Gastroesophageal sphincter (tissue), 4 donors: ENCODE measurements around the gene ZCCHC14. TPM values are rescaled to one million over a fixed set of nuclear protein-coding genes. Genes with fewer than 3 reads are reported as not detected.
"Not testable (repeated sequence)": the region's sequence is repeated elsewhere in the genome, so short reads cannot be mapped to it uniquely, and the experiment has no call there.

ENCODE experiments used
- ATAC-seq: fragments of 150-250 bp; one replicate; pipeline ENCODE4 v1.9.1; 2016; ENCODE audit warnings: mild to moderate bottlenecking, moderate library complexity
- H3K27ac ChIP-seq, 4 donors: fragments of 200-600 bp; sonication (generic) in 3 of 4; 1 replicate in 3 of 4; 2 replicates in 1 of 4; pipeline ENCODE4 v1.5.1; 2016 to 2019
- H3K27me3 ChIP-seq: fragments of 200-600 bp; sonication (generic); one replicate; pipeline ENCODE4 v1.5.1; 2019
- H3K36me3 ChIP-seq, 2 donors: fragments of 200-600 bp; sonication (generic); one replicate each; pipeline ENCODE4 v1.5.1; 2019; ENCODE audit warnings: control low read depth in 1 of 2
- H3K4me1 ChIP-seq, 3 donors: fragments of 200-600 bp; sonication (generic); 1 replicate in 2 of 3; 2 replicates in 1 of 3; pipeline ENCODE4 v1.5.1; 2016 to 2019; ENCODE audit warnings: control low read depth in 2 of 3
- H3K4me3 ChIP-seq, 2 donors: fragments of 200-600 bp; sonication (generic); one replicate each; pipeline ENCODE4 v1.5.1; 2019; ENCODE audit warnings: mild to moderate bottlenecking in 1 of 2, moderate library complexity in 1 of 2
- H3K9me3 ChIP-seq, 3 donors: fragments of 200-600 bp; sonication (generic); one replicate each; pipeline ENCODE4 v1.5.1; 2017 to 2019; ENCODE audit warnings: control low read depth in 2 of 3
- CTCF ChIP-seq, 4 experiments: fragments of 200-600 bp in 2 of 4; fragments of 450-650 bp in 2 of 4; sonication (generic) in 1 of 4; IDR thresholded peaks; one replicate each; pipeline ENCODE4 v1.5.1; 2017 to 2019; ENCODE audit warnings: antibody characterized with exemption in 4 of 4, mild to moderate bottlenecking in 2 of 4, moderate library complexity in 2 of 4
- EP300 ChIP-seq: sonication (generic); formaldehyde crosslinking; IDR thresholded peaks from one replicate; pipeline ENCODE4 v1.6.1; 2017; ENCODE audit warnings: antibody characterized with exemption, mild to moderate bottlenecking
- POLR2A ChIP-seq, 2 donors: fragments of 450-650 bp; IDR thresholded peaks; one replicate each; pipeline ENCODE4 v1.6.1; 2017; ENCODE audit warnings: antibody characterized with exemption in 2 of 2, mild to moderate bottlenecking in 2 of 2, moderate library complexity in 1 of 2
- POLR2AphosphoS5 ChIP-seq: sonication (generic); formaldehyde crosslinking; IDR thresholded peaks from one replicate; pipeline ENCODE4 v1.6.1; 2017; ENCODE audit warnings: antibody characterized with exemption
- WGBS, 2 donors: methylation state at CpG; one replicate each; pipeline ENCODE4 v1.1.5; 2018; ENCODE audit warnings: low coverage in 1 of 2; 5-methylcytosine and 5-hydroxymethylcytosine counted together
- total RNA-seq, 4 donors: library from RNA; depleted of rRNA; stranded (reverse); fragments of >200 nt; gene quantifications; one replicate each; pipeline ENCODE4 v1.1.0, GENCODE V29; 2016

ZCCHC14 gene
- total RNA-seq, 4 donors from 2014 or later: 15.5 to 24.9 (median 19.9) TPM

- WGBS, 2 donors: no CpG with 5 or more reads among the region's 113 CpGs
- Histone ChIP-seq H3K9me3 (no peaks in the 10 kb centered on the region), H3K4me3 (peak within 1 kb of the TSS; percentile 92), H3K4me1 (peaks cover 5 to 71% (median 25%) of the 10 kb centered on the region in 3 donors), H3K27me3 (no peaks in the 10 kb centered on the region), H3K36me3 (peaks cover 0 to 7% of the 10 kb centered on the region in 2 donors), H3K27ac (peak within 1 kb of the TSS; percentile 97 to 99 (median 99))
- TF ChIP-seq POLR2AphosphoS5: peak; percentile 100
- no peak for TF ChIP-seq CTCF (IDR thresholded peaks at IDR 0.05)
- no peak for TF ChIP-seq EP300
- TF ChIP-seq POLR2A (IDR thresholded peaks at IDR 0.05): peak; percentile 97 to 98
- peak; percentile 89 for ATAC-seq
These were observed 100.6 kb downstream of the ZCCHC14 start, which contains the start of gene MAP1LC3B for GRCh38 chr16:87391950-87392820. MAP1LC3B (plus strand) TSS chr16:87392336; CDS start chr16:87392428, 92 bp downstream.

- 20 to 88% methylated on average over 1 to 2 of the region's 44 CpGs for WGBS, 2 donors
- H3K36me3 ChIP-seq: peaks cover 0 to 1% of the 10 kb centered on the region in 2 donors
- ATAC-seq: peak; percentile 15
- peak overlapping the region; percentile 97 to 99 (median 99) for H3K27ac ChIP-seq
- H3K4me3 ChIP-seq: peak overlapping the region; percentile 58 to 92
- peaks cover 5 to 72% (median 28%) of the 10 kb centered on the region in 3 donors for H3K4me1 ChIP-seq
- no peaks in the 10 kb centered on the region for H3K27me3 ChIP-seq
- no peak for TF ChIP-seq POLR2AphosphoS5
- peak in 1 of 4 experiments; percentile 10 for TF ChIP-seq CTCF (IDR thresholded peaks at IDR 0.05)
- H3K9me3 ChIP-seq: no peaks in the 10 kb centered on the region
These were observed 101.4 kb downstream of the ZCCHC14 start for GRCh38 chr16:87391324-87391949.

GRCh38 chr16:87390641-87391323, 102.0 kb downstream of the ZCCHC14 start:
- no peaks in the 10 kb centered on the region for H3K9me3 ChIP-seq
- no peak for ATAC-seq
- WGBS, 2 donors: 92 to 94% methylated on average over 7 to 13 of the region's 24 CpGs
- H3K4me3 ChIP-seq: peak overlapping the region in 1 of 2 donors; percentile 92
- no peak for TF ChIP-seq CTCF (IDR thresholded peaks at IDR 0.05)
- TF ChIP-seq POLR2A (IDR thresholded peaks at IDR 0.05): no peak
- TF ChIP-seq EP300: no peak
- TF ChIP-seq POLR2AphosphoS5: no peak
- no peaks in the 10 kb centered on the region for H3K36me3 ChIP-seq
- H3K27ac ChIP-seq: peak overlapping the region; percentile 97 to 99 (median 99)
- no peaks in the 10 kb centered on the region for H3K27me3 ChIP-seq
- peaks cover 5 to 66% (median 28%) of the 10 kb centered on the region in 3 donors for H3K4me1 ChIP-seq

- H3K9me3 ChIP-seq, ATAC-seq, H3K27me3 ChIP-seq, H3K4me3 ChIP-seq, H3K36me3 ChIP-seq: not testable (repeated sequence)
- H3K4me1 ChIP-seq: peaks cover 5 to 59% (median 25%) of the 10 kb centered on the region in 3 donors
- WGBS, 2 donors: 98 to 100% methylated on average over 5 to 9 of the region's 9 CpGs
- peak overlapping the region in 2 of 4 donors; percentile 97 to 99 for H3K27ac ChIP-seq
These were observed 102.9 kb downstream of the ZCCHC14 start for GRCh38 chr16:87389914-87390313.

- ATAC-seq: no peak
These were observed 103.6 kb downstream of the ZCCHC14 start for GRCh38 chr16:87389245-87389644.

More at GRCh38 chr16:87389245-87389644, 103.6 kb downstream of the ZCCHC14 start:
- 80 to 93% methylated on average over 5 of the region's 5 CpGs for WGBS, 2 donors
- Histone ChIP-seq H3K27me3 (no peaks in the 10 kb centered on the region), H3K36me3 (no peaks in the 10 kb centered on the region), H3K4me3 (no peak overlapping the region), H3K4me1 (peaks cover 5 to 59% (median 21%) of the 10 kb centered on the region in 3 donors), H3K9me3 (no peaks in the 10 kb centered on the region), H3K27ac (peak overlapping the region; percentile 78 to 99 (median 95))
- TF ChIP-seq POLR2AphosphoS5 (no peak), EP300 (no peak), POLR2A (IDR thresholded peaks at IDR 0.05) (no peak), CTCF (IDR thresholded peaks at IDR 0.05) (no peak)
